ENCODE results near the gene XYLB.
"Not testable (repeated sequence)": the region's sequence is repeated elsewhere in the genome, so short reads cannot be mapped to it uniquely, and the experiment has no call there.

Gene XYLB

DNA sequence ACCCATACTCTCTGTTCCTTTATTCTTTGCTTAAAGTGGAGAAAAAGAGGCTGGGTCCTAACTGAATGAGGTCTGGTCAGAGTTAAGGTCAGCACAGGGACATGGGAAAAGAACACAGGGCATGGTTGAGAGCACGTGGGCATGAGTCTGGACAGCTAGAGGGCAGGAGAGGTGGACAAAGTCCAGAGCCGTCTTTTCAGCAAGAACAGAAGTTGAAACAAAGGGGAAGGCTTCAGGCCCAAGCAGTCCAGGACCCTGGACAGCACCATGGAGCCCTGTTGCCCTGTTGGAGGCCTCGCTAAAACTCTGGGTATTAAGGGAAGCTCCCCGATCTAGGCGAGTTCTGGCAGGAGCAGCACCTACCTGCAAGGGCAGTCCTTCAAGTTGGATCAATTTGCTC lies 50.7 kb downstream of the XYLB start:
- no peak for DNase-seq

DNA sequence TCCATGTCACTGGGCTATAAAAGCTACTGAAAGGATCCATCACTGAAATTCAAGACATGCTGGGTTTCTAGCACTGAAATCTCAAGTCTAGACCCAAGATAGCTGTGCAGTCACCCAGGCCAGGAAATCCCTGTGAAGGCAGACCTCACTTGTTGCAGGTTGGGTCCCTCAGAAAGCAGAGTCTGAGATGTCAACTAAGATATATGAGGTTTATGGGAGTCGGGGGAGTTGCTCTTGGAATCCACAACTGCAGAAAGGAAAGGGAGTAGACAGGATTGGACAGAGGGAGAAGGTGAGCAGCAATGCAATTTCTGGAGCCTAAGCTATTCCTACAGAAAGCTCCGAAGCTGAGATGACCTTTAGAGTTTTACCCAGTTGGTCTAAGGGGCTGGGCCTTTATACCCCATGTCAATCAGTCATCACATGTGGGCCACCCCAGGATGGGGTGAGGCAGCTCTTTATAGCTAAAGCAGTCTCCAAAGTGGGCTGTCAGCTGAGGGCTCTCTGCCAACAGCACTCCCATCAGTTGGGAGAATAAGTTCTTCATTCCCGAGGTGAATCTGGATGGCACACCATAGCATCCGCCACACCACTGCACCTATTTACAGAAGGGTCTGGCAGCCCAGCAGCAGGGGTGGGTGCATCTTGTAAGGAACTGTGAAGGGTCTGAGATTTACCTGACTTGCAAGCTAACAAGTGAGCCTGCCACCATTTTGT lies 54.8 kb downstream of the XYLB start:
- no peak for DNase-seq

DNA sequence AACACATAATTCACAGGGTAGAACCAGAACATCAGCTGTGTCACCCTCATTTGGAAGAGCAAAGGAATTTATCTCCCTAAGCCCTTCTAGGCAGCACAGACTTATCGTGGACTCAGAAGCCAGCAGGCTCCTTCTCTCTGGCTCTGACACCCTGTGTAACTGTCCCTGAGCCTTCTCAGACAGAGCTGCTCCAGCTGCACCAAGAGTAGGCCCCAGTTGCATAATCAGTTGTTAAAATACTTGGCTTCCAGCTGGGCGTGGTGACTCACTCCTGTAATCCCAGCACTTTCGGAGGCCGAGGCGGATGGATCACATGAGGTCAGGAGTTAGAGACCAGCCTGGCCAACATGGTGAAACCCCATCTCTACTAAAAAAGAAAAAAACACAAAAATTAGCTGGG lies 57.7 kb downstream of the XYLB start:
- no peak for DNase-seq

DNA sequence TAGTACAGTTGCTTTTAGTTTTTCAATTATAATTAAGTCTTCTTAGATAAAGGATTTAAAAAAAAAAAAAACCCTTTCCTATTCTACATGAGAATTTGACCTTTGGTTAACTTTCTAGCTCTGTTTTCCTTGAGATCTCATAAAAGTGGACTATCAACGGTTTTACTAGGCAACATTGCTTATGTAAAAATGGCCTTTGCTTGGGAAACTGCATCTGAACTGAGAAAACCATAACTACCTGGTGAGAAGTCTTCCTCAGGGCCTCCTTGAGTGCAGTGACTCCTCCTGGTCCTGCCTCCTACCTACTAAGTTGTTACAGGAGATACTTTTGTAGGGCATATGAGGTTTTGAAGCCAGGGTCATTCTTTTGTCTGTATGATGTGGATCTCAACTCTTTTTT lies 65.0 kb downstream of the XYLB start:
- DNase-seq = no peak

DNA sequence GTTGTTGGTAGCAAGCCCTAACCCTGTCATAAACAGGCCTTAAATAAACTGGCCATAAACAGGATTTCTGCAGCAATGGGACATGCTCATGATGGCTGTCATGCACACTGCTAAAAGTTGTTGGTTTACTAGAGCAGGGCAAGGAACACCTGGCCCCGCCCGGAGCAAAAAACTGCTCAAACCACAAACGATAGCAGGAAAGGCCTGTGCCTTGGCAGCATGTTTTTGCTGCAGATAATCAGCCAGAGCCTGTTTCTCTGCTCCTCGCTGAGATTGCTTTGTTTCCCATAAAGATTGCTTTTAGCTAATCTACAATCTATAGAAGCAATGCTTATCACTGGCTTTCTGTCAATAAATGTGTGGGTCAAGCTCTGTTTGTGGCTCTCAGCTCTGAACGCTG lies 74.2 kb downstream of the XYLB start:
- DNase-seq = not testable (repeated sequence)

DNA sequence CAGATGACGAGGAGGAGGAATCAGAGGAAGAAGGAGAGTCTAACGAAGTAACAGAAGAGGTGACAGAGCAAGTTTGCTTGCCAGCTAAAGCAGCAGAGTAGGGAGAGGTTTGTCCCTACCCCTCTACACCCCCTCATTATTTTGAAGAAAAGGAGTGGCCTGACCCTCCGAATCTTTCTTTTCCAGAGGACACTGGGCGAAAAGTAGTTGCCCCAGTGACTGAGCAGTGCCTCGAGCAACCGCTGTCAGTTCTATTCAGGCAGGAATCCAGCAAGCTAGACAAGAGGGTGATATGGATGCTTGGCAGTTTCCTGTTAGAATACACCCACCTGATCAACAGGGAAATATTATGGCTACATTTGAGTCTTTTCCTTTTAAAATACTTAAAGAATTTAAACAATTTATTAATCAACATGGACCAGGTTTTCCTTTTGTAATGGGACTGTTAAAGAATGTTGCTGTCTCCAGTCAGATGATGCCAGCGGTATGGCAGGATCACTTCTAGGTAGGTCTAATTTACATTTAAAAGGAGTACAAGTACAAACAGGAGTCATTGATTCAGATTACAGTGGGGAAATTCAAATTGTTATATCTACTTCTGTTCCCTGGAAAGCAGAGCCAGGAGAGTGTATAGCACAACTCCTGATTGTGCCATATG lies 75.2 kb downstream of the XYLB start:
- DNase-seq = no peak

DNA sequence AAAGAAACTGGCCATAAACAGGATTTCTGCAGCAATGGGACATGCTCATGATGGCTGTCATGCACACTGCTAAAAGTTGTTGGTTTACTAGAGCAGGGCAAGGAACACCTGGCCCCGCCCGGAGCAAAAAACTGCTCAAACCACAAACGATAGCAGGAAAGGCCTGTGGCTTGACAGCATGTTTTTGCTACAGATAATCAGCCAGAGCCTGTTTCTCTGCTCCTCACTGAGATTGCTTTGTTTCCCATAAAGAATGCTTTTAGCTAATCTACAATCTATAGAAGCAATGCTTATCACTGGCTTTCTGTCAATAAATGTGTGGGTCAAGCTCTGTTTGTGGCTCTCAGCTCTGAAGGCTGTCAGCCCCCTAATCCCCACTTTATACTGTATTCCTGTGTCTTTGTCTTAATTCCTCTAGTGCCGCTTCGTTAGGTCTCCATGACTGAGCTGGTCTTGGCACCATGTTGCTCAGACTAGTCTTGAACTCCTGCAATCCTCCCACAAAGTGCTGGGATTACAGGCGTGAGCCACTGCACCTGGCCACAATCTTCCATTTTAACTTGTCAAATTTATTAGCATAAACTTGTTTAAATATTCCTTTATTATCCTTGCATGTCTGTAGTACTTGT lies 80.3 kb downstream of the XYLB start:
- not testable (repeated sequence) for DNase-seq

DNA sequence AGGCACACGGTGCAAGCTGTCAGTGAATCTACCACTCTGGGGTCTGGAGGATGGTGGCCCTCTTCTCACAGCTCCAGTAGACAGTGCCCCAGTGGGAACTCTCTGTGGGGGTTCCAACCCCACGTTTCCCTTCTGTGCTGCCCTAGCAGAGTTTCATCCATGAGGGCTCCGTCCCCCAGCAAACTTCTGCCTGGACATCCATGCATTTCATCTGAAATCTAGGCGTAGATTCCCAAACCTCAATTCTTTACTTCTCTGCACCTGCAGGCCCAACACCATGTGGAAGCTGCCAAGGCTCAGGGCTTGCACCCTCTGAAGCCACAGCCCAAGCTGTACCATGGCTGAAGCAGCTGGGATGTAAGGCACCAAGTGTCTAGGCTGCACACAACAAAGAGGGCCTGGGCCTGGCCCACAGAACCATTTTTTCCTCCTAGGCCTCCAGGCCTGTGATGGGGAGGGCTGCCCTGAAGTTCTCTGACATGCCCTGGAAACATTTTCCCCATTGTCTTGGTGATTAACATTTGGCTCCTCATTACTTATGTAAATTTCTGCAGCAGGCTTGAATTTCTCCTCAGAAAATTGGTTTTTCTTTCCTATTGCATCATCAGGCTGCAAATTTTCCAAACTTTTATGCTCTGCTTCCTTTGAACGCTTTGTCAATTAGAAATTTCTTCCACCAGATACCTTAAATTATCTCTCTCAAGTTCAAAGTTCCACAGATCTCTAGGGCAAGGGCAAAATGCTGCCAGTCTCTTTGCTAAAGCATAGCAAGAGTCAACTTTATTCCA lies 86.5 kb downstream of the XYLB start:
- DNase-seq = not testable (repeated sequence)

DNA sequence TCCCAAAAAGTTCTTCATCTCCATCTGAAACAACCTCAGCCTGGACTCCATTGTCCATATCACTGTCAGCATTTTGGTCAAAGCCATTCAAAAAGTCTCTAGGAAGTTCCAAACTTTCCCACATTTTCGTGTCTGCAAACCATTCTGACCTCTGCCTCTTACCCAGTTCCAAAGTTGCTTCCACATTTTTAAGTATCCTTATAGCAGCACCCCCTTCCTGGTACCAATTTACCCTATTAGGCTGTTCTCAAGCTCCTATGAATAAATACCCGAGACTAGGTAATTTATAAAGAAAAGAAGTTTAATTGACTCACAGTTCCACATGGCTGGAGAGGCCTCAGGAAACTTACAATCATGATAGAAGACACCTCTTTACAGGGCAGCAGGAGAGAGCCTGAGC lies 87.1 kb downstream of the XYLB start:
- not testable (repeated sequence) for DNase-seq

DNA sequence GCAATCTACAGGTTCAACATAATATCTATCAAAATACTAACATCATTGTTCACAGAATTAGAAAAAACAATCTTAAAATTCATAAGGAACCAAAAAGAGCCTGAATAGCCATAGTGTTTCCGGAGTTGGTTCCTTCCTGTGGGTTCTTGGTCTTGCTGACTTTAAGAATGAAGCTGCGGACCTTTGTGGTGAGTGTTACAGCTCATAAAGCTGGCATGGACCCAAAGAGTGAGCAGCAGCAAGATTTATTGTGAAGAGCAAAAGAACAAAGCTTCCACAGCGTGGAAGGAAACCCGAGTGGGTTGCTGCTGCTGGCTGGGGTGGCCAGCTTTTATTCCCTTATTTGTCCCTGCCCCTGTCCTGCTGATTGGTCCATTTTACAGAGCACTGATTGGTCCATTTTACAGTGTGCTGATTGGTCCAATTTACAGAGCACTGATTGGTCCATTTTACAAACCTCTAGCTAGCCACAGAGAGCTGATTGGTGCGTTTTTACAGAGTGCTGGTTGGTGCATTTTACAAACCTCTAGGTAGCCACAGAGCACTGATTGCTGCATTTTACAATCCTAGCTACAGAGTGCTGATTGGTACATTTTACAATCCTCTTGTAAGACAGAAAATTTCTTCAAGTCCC lies 92.0 kb downstream of the XYLB start:
- DNase-seq = not testable (repeated sequence)

DNA sequence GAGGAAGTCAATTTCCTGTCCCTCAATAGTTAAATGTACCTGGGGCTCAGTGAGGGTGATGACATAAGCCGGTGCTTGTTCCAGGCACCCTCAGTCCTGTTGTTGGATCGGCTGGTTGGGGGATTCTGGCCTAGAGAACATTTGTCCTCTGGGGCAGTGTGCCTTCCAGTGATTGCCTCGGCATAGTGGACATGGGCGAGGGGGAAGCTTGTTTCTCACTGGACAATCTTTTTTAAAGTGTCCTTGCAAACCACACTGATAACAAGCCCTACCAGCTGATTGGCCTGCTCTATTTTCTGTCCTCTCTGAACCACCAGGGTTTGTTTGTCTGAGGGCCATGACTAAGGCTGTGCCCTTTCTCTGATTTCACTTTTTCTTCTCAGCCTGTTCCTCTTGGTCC lies 96.6 kb downstream of the XYLB start:
- DNase-seq = not testable (repeated sequence)

DNA sequence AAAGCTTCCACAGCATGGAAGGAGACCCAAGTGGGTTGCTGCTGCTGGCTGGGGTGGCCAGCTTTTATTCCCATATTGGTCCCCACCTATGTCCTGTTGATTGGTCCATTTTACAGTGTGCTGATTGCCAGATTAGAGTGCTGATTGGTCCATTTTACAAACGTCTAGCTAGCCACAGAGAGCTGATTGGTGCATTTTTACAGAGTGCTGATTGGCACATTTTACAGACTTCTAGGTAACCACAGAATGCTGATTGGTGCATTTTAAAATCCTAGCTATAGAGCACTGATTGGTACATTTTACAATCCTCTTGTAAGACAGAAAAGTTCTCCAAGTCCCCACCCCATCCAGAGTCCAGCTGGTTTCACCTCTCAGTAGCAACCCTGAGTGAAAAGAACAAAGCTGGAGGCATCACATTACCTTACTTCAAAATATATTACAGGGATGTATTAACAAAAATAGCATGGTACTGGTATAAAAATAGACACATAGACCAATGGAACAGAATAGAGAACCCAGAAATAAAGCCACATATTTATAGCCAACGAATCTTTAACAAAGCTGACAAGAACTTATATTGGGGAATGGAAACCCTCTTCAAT lies 99.6 kb downstream of the XYLB start:
- DNase-seq = no peak

DNA sequence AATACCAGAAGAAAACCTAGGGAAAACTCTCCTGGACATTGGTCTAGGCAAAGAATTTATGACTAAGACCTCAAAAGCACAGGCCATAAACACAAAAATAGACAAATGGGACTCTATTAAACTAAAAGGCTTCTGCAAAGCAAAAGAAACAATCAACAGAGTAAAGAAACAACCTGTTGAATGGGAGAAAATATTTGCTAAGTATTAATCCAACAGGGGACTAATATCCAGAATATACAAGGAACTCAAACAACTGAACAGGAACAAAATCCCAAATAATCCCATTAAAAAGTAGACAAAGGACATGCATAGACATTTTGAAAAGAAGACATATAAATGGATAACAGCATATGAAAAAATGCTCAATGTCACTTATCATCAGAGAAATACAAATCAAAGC lies 100.2 kb downstream of the XYLB start:
- DNase-seq = no peak

DNA sequence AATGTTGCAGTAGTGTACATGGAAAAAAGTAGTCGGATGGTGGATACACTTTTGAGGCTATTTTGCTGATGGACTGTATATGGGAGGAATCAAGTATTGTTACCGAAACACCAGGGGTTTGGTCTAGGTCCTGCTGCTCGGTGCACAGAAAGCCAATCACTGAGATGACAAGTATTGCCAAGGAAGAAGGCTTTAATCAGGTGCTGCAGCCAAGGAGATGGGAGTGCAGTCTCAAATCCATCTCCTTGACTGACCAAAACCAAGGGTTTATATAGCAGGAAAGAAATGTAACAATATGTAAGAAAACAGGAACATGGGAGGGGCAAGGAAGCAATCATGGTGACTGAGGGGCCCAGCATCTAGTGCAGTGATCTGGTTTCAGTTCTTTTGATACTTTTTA lies 104.3 kb downstream of the XYLB start:
- no peak for DNase-seq

DNA sequence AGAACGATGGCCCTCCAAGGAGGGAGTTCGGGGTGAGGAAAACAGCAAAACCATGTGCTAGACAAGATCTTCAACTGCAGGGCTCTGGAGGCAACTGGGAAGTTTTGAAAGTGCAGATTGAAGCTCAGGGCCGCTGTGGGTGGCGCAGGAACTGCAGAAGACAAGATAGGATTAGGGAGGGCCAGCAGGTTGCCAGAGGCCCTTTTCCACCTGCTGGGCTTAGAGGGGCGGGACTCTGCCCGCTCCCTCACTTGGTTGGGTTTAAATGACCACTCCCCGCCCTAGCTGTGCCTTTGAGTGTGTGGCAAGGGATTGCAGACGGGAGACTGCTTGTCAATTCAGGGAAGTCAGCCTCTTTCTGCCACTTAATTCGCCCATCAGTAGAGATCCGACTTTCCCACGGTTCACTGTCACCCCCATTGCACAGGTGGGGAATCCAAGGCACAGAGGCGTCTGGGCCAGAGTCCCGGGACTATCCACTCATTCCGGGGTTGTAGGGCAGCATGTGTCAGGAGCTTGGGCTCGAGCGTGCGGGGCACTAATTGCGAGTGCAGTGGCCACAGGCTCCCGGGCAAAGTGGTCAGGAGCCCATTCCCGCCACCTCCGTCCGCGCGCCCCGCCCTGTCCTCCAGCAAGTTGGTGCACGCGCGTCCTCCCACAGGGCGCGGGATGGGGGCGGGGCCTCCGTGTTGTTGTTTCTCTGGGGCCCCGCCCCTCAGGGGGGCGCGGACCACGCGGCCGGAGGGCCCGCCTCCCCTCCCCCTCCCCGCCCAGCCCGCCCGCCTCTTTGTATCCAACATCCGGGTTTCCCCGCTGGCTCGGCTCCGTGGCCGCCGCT lies 106.7 kb downstream of the XYLB start, which contains the start of gene ACVR2B:
Gene ACVR2B (plus strand): TSS at position 816 of the 838 bp plus-strand sequence. CDS start 433 bp downstream, outside the sequence.
- peak; percentile 35 for DNase-seq

DNA sequence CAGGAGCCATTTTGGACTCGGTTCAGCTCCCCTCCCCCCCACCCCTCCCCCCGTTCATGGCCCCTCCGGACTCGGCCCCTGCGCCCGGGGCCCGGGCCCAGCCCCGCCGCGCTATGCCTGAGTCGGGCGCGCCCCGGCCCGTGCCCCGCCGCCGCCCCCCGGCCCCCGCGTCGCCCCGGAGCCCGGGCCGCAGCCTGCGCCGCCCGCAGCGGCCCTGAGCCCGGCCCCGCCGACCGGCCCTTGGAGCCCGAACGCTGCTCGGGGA lies 107.3 kb downstream of the XYLB start:
- DNase-seq = no peak

DNA sequence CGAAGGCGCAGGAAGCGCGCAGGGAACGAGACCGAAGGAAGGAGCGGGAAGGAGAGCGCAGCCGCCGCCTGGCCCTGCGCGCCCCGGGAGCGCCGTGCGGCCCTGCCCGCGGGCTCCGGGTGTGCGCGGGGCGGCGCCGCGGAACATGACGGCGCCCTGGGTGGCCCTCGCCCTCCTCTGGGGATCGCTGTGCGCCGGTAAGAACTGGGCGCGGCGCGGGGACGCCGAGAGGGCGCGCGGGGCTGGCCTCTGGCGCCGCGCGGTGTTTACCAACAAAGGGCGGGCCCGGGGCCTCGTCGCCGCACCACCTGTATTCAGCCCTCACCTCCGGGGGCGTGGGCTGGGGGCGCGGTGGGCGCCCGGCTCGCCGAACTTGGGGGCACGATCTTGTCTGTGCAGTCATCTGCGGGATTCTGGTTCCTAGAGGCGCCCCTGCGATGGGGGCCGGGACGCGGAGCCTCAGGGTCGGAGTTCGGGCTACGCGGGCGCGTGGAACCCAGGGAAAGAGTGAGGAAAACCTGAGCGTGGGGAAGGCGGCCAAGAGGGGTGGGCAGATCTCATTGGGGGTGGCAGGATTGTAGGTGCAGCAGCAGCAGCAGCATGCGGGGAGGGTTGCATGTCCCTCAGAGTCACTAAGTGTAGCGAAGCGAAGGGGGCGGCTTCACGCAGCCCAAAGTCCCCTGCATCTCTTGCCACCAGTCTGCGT lies 107.7 kb downstream of the XYLB start:
- no peak for DNase-seq

DNA sequence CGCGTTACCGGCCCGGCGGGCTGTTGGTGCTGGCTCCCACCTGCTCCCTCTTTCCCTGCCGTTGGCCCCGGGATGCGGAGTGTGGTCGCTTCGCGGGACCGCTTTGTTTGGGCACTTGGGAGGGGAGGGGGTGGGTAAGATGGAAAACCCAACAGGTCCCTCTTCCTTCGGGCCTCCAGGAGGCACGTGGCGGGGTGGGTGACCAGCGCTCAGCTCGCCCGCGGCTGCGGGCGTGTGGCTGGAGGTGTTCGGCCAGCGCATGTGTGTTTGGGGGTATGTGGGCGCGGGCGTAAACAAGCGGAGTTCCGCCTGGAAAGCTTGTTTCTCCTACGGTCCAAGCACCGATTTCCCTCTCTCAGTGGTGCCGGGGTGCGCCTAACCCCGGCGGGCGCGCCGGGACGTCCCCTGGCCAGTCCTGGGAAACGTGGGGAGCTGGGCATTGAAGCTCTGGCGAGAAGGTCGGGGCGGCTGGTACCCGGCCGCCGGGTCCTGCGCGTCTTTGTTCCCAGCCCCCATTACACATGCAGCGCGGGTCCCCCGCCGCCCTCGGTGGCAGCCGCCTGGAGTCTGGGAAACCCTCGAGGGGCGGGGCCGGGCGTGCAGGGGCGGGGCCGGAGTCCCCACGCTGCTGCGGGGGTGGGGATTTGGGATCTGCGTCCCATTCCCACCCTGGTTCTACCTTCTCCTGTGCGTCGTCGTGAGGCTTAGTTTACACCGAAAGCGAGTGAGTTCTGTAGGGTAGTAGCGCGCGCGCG lies 108.5 kb downstream of the XYLB start:
- no peak for DNase-seq

DNA sequence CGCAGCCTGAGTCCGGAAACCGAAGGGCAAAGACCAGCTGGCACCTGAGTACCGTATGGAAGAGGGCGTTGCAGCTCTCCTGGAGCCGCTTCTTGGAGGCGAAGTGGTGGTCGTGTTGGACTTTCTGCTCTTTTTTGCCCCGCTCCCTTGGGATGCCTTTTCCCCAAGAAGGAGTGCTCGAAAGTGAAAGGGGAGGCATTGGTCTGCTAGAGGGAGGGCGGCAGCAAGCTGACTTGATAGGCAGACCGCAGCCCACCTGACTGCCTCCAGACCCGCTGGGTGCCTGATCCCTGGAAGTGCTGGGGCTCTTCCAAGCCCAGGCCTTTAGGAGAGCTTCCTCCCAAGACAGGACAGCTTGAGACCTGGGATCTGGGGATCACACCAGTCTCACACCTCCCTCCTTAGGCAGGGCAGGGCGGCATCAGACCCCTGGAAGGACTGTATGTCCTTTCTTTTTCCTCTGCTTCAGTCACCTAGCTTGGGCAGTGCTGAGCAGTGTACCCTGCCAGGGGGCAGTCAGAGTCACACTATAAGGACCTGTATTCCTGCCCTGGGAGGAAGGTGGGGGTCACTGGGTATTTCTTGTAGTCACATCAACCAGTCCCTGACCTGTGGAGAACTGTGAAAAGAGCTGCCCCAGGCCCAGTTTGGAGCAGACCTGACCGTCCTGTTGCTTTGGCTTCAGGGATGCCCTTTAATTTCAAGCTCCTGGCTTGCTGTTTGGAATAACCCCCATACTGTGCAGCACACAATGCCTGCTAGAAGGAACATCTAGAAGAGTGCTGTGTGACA lies 109.2 kb downstream of the XYLB start:
- no peak for DNase-seq
